DMS153 treated with DMSO at 0.1 percent for 48 hours (cell line): ENCODE measurements around the gene IL17RA.

Experiments used
- DNase-seq: peaks from one replicate; lab custom pipeline; 2025; ENCODE audit not compliant: unreplicated experiment; lab: John Stamatoyannopoulos, UW

The IL17RA gene

DNA sequence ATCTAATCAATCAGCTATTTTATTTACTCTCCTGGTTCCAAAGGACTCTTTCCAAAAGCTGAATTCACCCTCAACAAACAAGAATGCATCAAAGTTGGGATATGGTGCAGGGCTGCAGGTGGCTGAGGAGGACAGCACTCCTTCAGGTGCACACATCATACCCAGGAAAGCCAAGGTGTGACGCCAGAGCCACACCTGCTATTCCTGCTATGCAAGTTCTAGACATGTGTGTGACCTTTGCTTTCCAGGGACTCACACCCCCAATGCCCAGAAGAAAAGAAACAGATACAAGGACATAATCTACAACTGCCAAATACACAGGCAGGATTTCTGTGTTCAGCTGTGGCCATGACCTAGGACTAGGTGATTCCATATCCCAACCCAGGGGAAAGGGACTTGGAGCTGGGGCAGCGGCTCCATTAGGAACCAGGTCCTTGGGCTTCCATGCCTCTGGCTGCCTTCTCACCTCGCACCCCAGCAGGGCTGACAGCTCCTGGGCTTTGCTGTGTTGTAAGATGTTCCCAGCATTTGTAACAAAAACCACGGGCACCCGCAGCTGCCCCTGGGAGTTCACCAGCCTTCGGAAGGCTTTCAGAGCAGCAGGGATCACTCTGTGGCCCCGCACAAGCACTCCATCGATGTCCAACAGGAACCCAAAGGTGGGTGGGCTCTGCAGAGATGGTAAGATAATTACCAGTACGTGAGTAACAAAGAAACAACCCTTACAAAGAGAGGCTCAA lies 64.4 kb downstream of the IL17RA start:
- DNase-seq = no peak

- DNase-seq = no peak
Measured at GRCh38 chr22:17152340-17152739, 67.5 kb downstream of the IL17RA start.

- no peak for DNase-seq
Measured at GRCh38 chr22:17152971-17153370, 68.2 kb downstream of the IL17RA start.

GRCh38 chr22:17155941-17156340 lies 71.1 kb downstream of the IL17RA start:
- no peak for DNase-seq

DNA sequence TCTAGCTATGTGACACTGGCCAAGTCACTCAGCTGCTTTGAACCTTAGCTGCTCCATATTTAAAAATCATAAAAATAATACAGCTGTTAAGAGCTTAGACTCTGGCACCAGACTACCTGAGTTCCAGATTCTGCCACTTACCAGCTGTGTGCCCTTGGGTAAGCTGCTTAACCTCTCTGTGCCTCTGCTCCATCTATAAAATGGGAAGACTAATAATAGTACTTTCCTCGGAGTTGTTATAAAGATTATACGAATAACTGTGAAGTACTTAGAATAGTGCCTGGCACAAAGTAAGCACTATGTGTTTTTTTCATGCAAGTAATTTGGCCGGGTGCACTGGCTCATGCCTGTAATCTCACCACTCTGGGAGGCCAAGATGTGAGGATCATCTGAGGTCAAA lies 72.9 kb downstream of the IL17RA start:
- DNase-seq = no peak

- no peak for DNase-seq
Measured at GRCh38 chr22:17158176-17158567, 73.4 kb downstream of the IL17RA start.

DNA sequence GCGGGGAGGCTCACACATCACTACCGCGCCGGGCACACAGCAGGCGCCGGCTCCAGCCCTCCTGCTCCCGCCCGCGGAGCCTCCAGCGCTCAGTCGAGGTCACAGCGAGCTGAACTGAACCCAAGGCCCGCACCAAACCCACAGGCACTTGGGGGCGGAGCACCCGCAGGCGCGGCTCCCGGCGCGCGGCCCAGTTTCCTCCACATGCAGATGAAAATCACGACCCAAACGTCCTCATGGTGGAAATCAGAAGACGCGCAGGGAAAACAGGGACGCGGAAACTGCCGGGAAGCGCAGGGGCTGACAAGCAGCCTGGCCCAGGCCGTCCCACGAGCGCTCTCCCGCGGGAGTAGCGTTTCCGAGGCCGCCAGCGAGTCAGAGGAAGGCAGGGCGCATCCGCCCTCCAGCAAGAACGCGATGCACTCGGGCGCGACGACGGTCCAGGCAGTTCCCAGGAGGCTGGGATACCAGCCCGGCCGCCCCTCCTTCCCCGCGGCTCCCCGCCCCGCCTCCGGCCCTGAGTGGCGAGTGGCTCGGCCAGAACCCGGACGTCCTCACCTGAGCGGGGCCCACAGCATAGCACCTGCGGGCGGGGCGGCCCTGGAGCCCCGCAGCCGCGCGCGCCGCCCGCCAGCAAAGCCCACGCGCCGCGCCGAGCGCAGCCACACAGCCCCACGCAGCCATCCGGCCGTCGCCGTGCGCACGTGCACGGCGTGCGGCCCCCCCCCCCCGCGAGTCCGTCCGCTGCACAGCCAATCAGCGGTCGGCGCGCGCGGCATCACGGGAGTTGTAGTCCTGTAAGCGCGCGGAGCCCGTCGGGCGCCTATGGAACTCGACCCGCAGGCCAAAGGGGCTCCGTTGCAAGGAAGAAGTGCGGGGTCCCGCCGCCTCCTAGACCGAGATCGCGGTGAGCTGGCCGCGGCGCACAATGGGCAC lies 74.0 kb downstream of the IL17RA start, which contains the start of gene HDHD5:
Gene HDHD5 (minus strand): TSS at position 710 of the 936 bp plus-strand sequence. CDS start 26 bp downstream, at position 684.
- peak; percentile 63 for DNase-seq

- DNase-seq = peak; percentile 63
Measured at GRCh38 chr22:17159504-17159951, 74.7 kb downstream of the IL17RA start.

GRCh38 chr22:17161991-17162390 lies 77.2 kb downstream of the IL17RA start:
- DNase-seq = no peak

DNA sequence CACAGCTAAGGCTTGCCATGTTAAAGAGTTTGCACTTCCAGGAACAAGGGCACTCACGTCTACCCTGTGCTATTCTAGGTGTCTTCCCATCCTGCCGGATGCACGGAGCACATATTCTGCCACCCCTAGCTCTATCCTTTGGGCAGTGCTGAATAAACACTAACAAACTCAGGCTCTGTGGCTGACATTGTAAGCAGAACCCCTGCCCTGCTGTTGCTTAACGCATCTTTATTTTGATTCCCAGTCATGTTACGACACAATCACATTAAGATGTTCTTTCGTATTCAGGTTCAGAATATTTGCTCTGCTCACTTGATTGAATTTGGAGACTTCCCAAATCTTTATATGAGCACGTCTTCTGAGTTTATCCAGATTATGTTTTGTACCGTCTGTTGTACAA lies 77.9 kb downstream of the IL17RA start:
- no peak for DNase-seq

GRCh38 chr22:17164392-17165024 lies 79.7 kb downstream of the IL17RA start:
- no peak for DNase-seq
